Stomach (tissue), 9 donors: Measurements from ENCODE around the gene ZNF316. TPM values are rescaled to one million over a fixed set of nuclear protein-coding genes. Genes with fewer than 3 reads are reported as not detected.
A peak's percentile ranks its signal among the peaks of the same experiment; 100 is the strongest.

Source experiments
- DNase-seq, 2 donors: peaks; one replicate each; pipeline versions ENCODE4 v3.0.0 to v3.0.0-alpha.2; 2013 to 2019
- H3K27ac ChIP-seq, 5 donors: fragments of 200-600 bp in 4 of 5; sonication (generic) in 4 of 5; one replicate each; pipeline ENCODE4 v1.5.1; 2013 to 2019; ENCODE audit warnings: mild to moderate bottlenecking in 1 of 5, moderate library complexity in 1 of 5
- H3K27me3 ChIP-seq, 3 donors: fragments of 200-600 bp; sonication (generic); one replicate each; pipeline ENCODE4 v1.5.1; 2017 to 2019; ENCODE audit warnings: mixed run types in 1 of 3
- H3K36me3 ChIP-seq, 4 donors: fragments of 200-600 bp; sonication (generic); 1 replicate in 3 of 4; 2 replicates in 1 of 4; pipeline ENCODE4 v1.5.1; 2016 to 2019
- H3K4me1 ChIP-seq, 4 donors: fragments of 200-600 bp; sonication (generic); one replicate each; pipeline ENCODE4 v1.5.1; 2016 to 2019
- H3K4me3 ChIP-seq, 4 donors: fragments of 200-600 bp; sonication (generic) in 3 of 4; one replicate each; pipeline ENCODE4 v1.5.1; 2016 to 2019; ENCODE audit warnings: mild to moderate bottlenecking in 1 of 4
- H3K9me3 ChIP-seq, 4 donors: fragments of 200-600 bp; sonication (generic); one replicate each; pipeline ENCODE4 v1.5.1; 2016 to 2019
- EP300 ChIP-seq: sonication (generic); formaldehyde crosslinking; IDR thresholded peaks from one replicate; pipeline ENCODE4 v1.6.1; 2017; ENCODE audit warnings: antibody characterized with exemption
- POLR2A ChIP-seq, 4 donors: fragments of 450-650 bp; IDR thresholded peaks; one replicate each; pipeline ENCODE4 v1.6.1; 2016; ENCODE audit warnings: antibody characterized with exemption in 4 of 4, control low read depth in 2 of 4, mild to moderate bottlenecking in 1 of 4, moderate library complexity in 1 of 4
- POLR2AphosphoS5 ChIP-seq, 3 donors: sonication (generic); formaldehyde crosslinking; IDR thresholded peaks; one replicate each; pipeline ENCODE4 v1.6.1; 2016; ENCODE audit warnings: antibody characterized with exemption in 3 of 3
- WGBS, 5 donors: extraction: QIAGEN DNeasy Blood & Tissue Kit in 3 of 5; methylation state at CpG; one replicate each; pipeline versions ENCODE4 v1.1.5 to v1.1.7; 2013 to 2018; 5-methylcytosine and 5-hydroxymethylcytosine counted together
- intact Hi-C: fragments of 100-400 bp; cut with DNase I; formaldehyde crosslinking; loops from one replicate; pipeline ENCODE4 v1.15.1; 2023; ENCODE audit warnings: low total_unique reads
- polyA plus RNA-seq, 3 donors: library from polyadenylated mRNA; stranded (reverse); fragments of 200-250 nt; gene quantifications; one replicate each; pipeline ENCODE4 v1.2.3, GENCODE V29; 2013
- total RNA-seq, 5 donors: library from RNA; depleted of rRNA; stranded (reverse); fragments of >200 nt; gene quantifications; one replicate each; pipeline versions ENCODE4 v1.1.0 to v1.2.3, GENCODE V29; 2014 to 2016
- TF ChIP-seq, protein P1 (sequence below), 7 experiments: fragments of 450-650 bp in 4 of 7; fragments of 200-600 bp in 3 of 7; sonication (generic) in 3 of 7; IDR thresholded peaks; one replicate each; pipeline ENCODE4 v1.5.1; 2016 to 2019; ENCODE audit warnings: antibody characterized with exemption in 7 of 7, control low read depth in 2 of 7, mild to moderate bottlenecking in 1 of 7
- donor health status: healthy with polysubstance abuse.
- donor health status: Bipolar disorder and iron deficiency.
- donor health status: healthy.

Gene ZNF316
- total and polyA plus RNA-seq, 8 donors, result 7.2 to 62.6 (median 13.7) TPM

DNA sequence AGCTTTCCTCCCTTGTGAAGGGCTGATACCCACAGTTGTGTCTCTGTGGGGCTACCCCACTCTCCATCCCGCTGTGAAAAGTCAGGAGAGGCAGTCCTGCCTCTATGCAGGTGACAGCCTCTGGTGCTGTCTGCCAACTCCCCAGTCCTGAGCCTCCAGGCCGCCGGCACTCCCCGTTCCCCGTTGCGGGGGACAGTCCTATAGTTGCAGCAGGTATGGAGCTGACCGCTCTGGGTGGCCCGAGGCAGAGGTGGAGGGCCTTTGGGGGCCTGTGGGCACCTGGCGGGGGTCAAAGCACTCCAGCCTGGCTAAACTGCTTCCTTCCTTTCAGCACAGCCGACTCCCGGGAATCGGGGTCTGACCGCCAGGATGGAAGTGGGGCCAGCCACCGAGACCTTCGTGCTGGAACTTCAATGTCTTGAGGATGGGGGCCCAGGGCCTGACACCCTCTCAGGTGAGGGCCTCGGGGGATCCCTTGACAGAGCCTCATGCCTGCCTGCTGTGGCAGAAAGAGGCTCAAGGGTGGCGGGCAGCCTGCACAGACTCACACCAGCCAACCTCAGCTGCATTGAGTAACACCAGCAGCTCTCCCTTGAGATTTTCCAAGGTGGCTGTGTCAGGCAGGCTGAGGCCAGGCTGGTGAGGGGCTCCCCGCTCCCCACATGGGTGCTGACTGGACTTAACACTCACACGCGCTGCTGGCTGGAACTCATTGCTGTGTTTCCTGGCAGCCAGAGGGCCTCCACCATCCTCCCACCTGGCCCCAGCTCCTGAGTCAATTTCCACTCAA, 20.1 kb upstream of the ZNF316 start:
- H3K4me3 ChIP-seq, result no peak overlapping the region
- peaks cover 11 to 25% (median 18%) of the 10 kb centered on the region in 4 donors for H3K4me1 ChIP-seq
- TF ChIP-seq, protein P1, sequence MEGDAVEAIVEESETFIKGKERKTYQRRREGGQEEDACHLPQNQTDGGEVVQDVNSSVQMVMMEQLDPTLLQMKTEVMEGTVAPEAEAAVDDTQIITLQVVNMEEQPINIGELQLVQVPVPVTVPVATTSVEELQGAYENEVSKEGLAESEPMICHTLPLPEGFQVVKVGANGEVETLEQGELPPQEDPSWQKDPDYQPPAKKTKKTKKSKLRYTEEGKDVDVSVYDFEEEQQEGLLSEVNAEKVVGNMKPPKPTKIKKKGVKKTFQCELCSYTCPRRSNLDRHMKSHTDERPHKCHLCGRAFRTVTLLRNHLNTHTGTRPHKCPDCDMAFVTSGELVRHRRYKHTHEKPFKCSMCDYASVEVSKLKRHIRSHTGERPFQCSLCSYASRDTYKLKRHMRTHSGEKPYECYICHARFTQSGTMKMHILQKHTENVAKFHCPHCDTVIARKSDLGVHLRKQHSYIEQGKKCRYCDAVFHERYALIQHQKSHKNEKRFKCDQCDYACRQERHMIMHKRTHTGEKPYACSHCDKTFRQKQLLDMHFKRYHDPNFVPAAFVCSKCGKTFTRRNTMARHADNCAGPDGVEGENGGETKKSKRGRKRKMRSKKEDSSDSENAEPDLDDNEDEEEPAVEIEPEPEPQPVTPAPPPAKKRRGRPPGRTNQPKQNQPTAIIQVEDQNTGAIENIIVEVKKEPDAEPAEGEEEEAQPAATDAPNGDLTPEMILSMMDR (IDR thresholded peaks at IDR 0.05), result no peak
- TF ChIP-seq POLR2AphosphoS5 (IDR thresholded peaks at IDR 0.05), result no peak
- TF ChIP-seq EP300, result no peak
- no peak for TF ChIP-seq POLR2A (IDR thresholded peaks at IDR 0.05)
- H3K36me3 ChIP-seq, result peaks cover 7 to 42% (median 11%) of the 10 kb centered on the region in 4 donors
- DNase-seq, result peak in 1 of 2 donors; percentile 34
- peaks cover 0 to 35% (median 12%) of the 10 kb centered on the region in 3 donors for H3K27me3 ChIP-seq
- H3K27ac ChIP-seq, result no peak overlapping the region
- 86 to 92% (median 91%) methylated on average over 10 to 20 of the region's 20 CpGs for WGBS, 5 donors
- H3K9me3 ChIP-seq, result no peaks in the 10 kb centered on the region
- intact Hi-C loops, result no loop called here

DNA sequence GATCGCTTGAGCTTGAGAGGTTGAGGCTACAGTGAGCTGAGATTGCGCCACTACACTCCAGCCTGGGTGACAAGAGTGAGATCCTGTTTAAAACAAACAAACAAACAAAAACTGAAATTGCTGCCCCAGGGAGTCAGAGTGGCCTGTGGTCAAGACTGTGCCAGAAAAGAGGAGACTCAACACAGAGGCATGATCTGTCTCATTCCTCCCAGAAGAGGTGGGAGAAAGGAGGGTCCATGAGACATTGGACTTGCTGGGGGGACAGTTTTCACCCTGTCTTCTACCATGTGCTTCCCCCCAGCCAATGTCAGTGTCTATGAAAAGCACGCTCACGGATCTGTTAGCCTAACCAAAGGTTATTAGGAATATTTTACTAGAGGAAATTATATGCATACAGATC, 18.5 kb upstream of the ZNF316 start:
- Histone ChIP-seq H3K9me3 (no peaks in the 10 kb centered on the region), H3K4me3 (no peak overlapping the region), H3K27me3 (peaks cover 0 to 31% (median 12%) of the 10 kb centered on the region in 3 donors), H3K36me3 (peaks cover 7 to 58% (median 25%) of the 10 kb centered on the region in 4 donors), H3K27ac (no peak overlapping the region), H3K4me1 (peaks cover 11 to 25% (median 18%) of the 10 kb centered on the region in 4 donors)
- intact Hi-C loops, result no loop called here
- 74 to 100% (median 86%) methylated on average over 4 of the region's 4 CpGs for WGBS, 5 donors
- no peak for DNase-seq
- TF ChIP-seq, protein P1 (IDR thresholded peaks at IDR 0.05), result no peak
- TF ChIP-seq POLR2AphosphoS5 (IDR thresholded peaks at IDR 0.05) (no peak), EP300 (no peak), POLR2A (IDR thresholded peaks at IDR 0.05) (no peak)

DNA sequence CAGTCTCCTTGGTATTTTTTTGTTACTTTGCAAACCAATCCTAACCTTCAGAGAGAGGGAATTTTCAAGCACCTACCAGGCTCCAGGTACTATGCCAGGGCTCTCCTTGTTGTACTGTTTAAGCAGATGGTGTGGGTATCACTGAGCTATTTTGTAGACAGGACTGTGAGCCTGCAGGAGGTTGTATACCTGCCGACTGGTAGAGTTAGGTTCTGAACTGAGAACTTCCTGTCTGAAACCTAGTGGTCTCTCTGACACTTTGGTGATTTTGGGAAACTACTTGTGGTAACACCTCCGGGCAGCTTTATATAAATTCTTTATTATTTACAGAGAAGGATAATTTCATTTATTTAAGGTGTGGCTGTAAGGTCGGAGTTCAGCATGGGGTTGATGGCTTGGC, 17.2 kb upstream of the ZNF316 start:
- DNase-seq, result no peak
- Histone ChIP-seq H3K27me3 (peaks cover 0 to 18% (median 8%) of the 10 kb centered on the region in 3 donors), H3K27ac (no peak overlapping the region), H3K36me3 (peaks cover 7 to 67% (median 32%) of the 10 kb centered on the region in 4 donors), H3K4me1 (peaks cover 11 to 21% (median 14%) of the 10 kb centered on the region in 4 donors), H3K4me3 (no peak overlapping the region), H3K9me3 (no peaks in the 10 kb centered on the region)
- WGBS, 5 donors, result 35 to 59% (median 57%) methylated on average over 3 of the region's 3 CpGs
- intact Hi-C loops, result no loop called here
- TF ChIP-seq, protein P1 (IDR thresholded peaks at IDR 0.05), result no peak
- TF ChIP-seq POLR2AphosphoS5 (IDR thresholded peaks at IDR 0.05), result no peak
- no peak for TF ChIP-seq POLR2A (IDR thresholded peaks at IDR 0.05)
- TF ChIP-seq EP300, result no peak

DNA sequence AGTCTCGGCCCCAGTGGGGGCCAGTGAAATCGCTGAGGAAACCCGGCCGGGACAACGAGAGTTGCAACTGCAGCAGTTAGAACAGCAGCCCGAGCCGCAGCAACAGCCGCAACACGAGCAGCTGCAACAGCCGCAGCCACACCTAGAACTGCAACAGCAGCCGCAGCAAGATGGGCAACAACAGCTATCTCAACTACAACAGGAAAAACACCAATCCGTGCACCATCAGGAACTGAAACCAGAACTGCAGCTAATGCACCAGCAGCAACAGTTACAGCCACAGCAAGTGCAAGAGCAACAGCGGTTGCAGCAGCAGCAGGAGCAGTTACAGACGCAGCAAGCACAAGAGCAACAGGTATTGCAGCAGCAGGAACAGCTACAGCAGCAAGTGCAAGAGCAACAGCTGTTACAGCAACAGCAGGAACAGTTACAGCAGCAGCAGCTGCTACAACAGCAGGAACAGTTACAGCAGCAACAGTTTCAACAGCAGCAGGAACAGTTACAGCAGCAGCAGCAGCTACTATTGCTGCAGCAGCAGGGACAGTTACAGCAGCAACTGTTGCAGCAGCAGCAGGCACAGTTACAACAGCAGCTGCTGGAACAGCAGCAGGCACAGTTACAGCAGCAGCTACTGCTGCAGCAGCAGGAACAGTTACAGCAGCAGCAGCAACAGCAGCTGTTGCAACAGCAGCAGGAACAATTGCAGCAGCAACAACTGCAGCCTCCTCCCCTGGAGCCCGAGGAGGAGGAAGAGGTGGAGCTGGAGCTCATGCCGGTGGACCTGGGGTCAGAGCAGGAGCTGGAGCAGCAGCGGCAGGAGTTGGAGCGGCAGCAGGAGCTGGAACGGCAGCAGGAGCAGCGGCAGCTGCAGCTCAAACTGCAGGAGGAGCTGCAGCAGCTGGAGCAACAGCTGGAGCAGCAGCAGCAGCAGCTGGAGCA, 15.7 kb upstream of the ZNF316 start:
- Histone ChIP-seq H3K9me3 (no peaks in the 10 kb centered on the region), H3K36me3 (peaks cover 7 to 73% (median 32%) of the 10 kb centered on the region in 4 donors), H3K4me1 (peaks cover under 1 to 12% (median 6%) of the 10 kb centered on the region in 4 donors), H3K4me3 (no peak overlapping the region), H3K27me3 (peaks cover 0 to 6% (median 0%) of the 10 kb centered on the region in 3 donors), H3K27ac (no peak overlapping the region)
- no peak for DNase-seq
- WGBS, 5 donors, result 87 to 91% (median 88%) methylated on average over 17 to 20 of the region's 20 CpGs
- intact Hi-C loops, result no loop called here
- TF ChIP-seq, protein P1 (IDR thresholded peaks at IDR 0.05), result no peak
- no peak for TF ChIP-seq POLR2AphosphoS5 (IDR thresholded peaks at IDR 0.05)
- TF ChIP-seq POLR2A (IDR thresholded peaks at IDR 0.05), result no peak
